Caki2 (cell line): ENCODE data around the gene S100A7A. TPM values are rescaled to one million over a fixed set of nuclear protein-coding genes. Genes with fewer than 3 reads are reported as not detected.

Source experiments
- total RNA-seq: library from RNA; depleted of rRNA; stranded (reverse); fragments of >200 nt; shearing (Covaris generic); gene quantifications from 2 replicates; pipeline ENCODE4 v1.2.3, GENCODE V29; 2014; ENCODE audit warnings: low replicate concordance; rRNA removed

The S100A7A gene
- total RNA-seq, 1 experiment from 2014 or later: not detected

Other genes starting within 250 kb of the S100A7A start
- gene LELP1, start 213.1 kb upstream of the S100A7A start, total RNA-seq: not detected in 2 replicates
- gene PRR9, start 198.9 kb upstream of the S100A7A start, total RNA-seq: not detected in 2 replicates
- gene LORICRIN, start 156.8 kb upstream of the S100A7A start, total RNA-seq: not detected in 2 replicates
- not detected in 2 replicates for gene PGLYRP3, start 103.6 kb upstream of the S100A7A start, total RNA-seq
- gene PGLYRP4, start 67.7 kb upstream of the S100A7A start, total RNA-seq: not detected in 2 replicates
- gene S100A9, start 58.7 kb upstream of the S100A7A start, total RNA-seq: not detected in 2 replicates
- gene S100A12, start 40.9 kb upstream of the S100A7A start, total RNA-seq: not detected in 2 replicates
- gene S100A8, start 25.4 kb upstream of the S100A7A start, total RNA-seq: not detected in 2 replicates
- not detected in 2 replicates for gene S100A7, start 44.1 kb downstream of the S100A7A start, total RNA-seq
- gene S100A6, start 119.5 kb downstream of the S100A7A start, total RNA-seq: 1,350 and 1,721 TPM in 2 replicates
- gene S100A5, start 124.4 kb downstream of the S100A7A start, total RNA-seq: not detected in 2 replicates
- 40.4 and 54.7 TPM in 2 replicates for gene S100A4, start 129.3 kb downstream of the S100A7A start, total RNA-seq
- not detected in 2 replicates for gene S100A3, start 132.7 kb downstream of the S100A7A start, total RNA-seq
- 10.0 and 24.4 TPM in 2 replicates for gene S100A2, start 149.3 kb downstream of the S100A7A start, total RNA-seq
- 310 and 401 TPM in 2 replicates for gene S100A16, start 196.6 kb downstream of the S100A7A start, total RNA-seq
- not detected in 2 replicates for gene S100A14, start 199.8 kb downstream of the S100A7A start, total RNA-seq
- gene S100A13, start 211.0 kb downstream of the S100A7A start, total RNA-seq: 155 and 171 TPM in 2 replicates
- gene S100A1, start 211.9 kb downstream of the S100A7A start, total RNA-seq: not detected in 2 replicates
- 34.6 and 42.0 TPM in 2 replicates for gene CHTOP, start 217.5 kb downstream of the S100A7A start, total RNA-seq
- gene SNAPIN, start 242.2 kb downstream of the S100A7A start, total RNA-seq: 76.2 and 78.5 TPM in 2 replicates